SIG-M5 treated with dmso at 0.1 percent for 504 hours (cell line): Measurements from ENCODE around the gene FHOD1.

Source experiments
- DNase-seq: peaks from one replicate; lab custom pipeline; 2025; ENCODE audit not compliant: unreplicated experiment; lab: John Stamatoyannopoulos, UW

FHOD1 gene

GRCh38 chr16:67277999-67278772, 30.9 kb upstream of the FHOD1 start:
- DNase-seq: no peak

GRCh38 chr16:67277294-67277998, 30.2 kb upstream of the FHOD1 start:
- DNase-seq: no peak

GRCh38 chr16:67275321-67275720, 28.0 kb upstream of the FHOD1 start:
- DNase-seq: no peak

GRCh38 chr16:67271446-67271845, 24.2 kb upstream of the FHOD1 start:
- DNase-seq: no peak

GRCh38 chr16:67270931-67271338, 23.7 kb upstream of the FHOD1 start:
- DNase-seq: no peak

- DNase-seq: no peak
Observed at GRCh38 chr16:67269766-67270165, 22.5 kb upstream of the FHOD1 start.

GRCh38 chr16:67268136-67268579, 20.9 kb upstream of the FHOD1 start:
- DNase-seq: no peak

GRCh38 chr16:67265834-67266233, 18.6 kb upstream of the FHOD1 start:
- no peak for DNase-seq

- no peak for DNase-seq
Observed at GRCh38 chr16:67264866-67265265, 17.6 kb upstream of the FHOD1 start.

GRCh38 chr16:67264277-67264676, 17.0 kb upstream of the FHOD1 start:
- no peak for DNase-seq

GRCh38 chr16:67263201-67263600, 15.9 kb upstream of the FHOD1 start:
- no peak for DNase-seq

GRCh38 chr16:67260426-67261063, 13.3 kb upstream of the FHOD1 start:
- DNase-seq: peak; percentile 51

GRCh38 chr16:67259705-67260104, 12.4 kb upstream of the FHOD1 start:
- DNase-seq: no peak

- DNase-seq: no peak
Observed at GRCh38 chr16:67258161-67258835, 11.0 kb upstream of the FHOD1 start.

- DNase-seq: no peak
Observed at GRCh38 chr16:67257486-67258160, 10.3 kb upstream of the FHOD1 start.

- DNase-seq: no peak
Observed at GRCh38 chr16:67256701-67257230, 9.5 kb upstream of the FHOD1 start.

- DNase-seq: no peak
Observed at GRCh38 chr16:67255553-67256221, 8.4 kb upstream of the FHOD1 start.

- DNase-seq: no peak
Observed at GRCh38 chr16:67254801-67255552, 7.7 kb upstream of the FHOD1 start.
